IMR-90 (cell line): ENCODE results near the gene LRRC8E. TPM values are rescaled to one million over a fixed set of nuclear protein-coding genes. Genes with fewer than 3 reads are reported as not detected.

Experiments used
- ATAC-seq: fragments of 200-7000 bp; cut with Tn5 transposase; 2 replicates; pipeline ENCODE4 v1.9.1; 2020; ENCODE audit warnings: low read depth, mild to moderate bottlenecking, moderate library complexity
- BruUV-seq: library from RNA; stranded (reverse); fragments of 400-500 nt; replicated peaks from 2 replicates; lab custom pipeline; 2021; lab: Mats Ljungman, UMichigan
- CTCF ChIA-PET: fragments of 300-600 bp; formaldehyde crosslinking; extraction: SDS; loops from one replicate; lab custom pipeline; 2021; ENCODE audit warnings: antibody characterized with exemption; lab: Yijun Ruan, JAX
- POLR2A ChIA-PET: fragments of 300-600 bp; sonication (Branson Sonifier 250); formaldehyde crosslinking; loops from one replicate; lab custom pipeline; 2022; ENCODE audit warnings: antibody characterized with exemption; ENCODE audit not compliant: unreplicated experiment; lab: Charles Lee
- DNase-seq: peaks from one replicate; pipeline ENCODE4 v3.0.0; 2013
- H2AFZ ChIP-seq: replicated peaks from 2 replicates; pipeline ENCODE3; 2013; ENCODE audit warnings: low read length, mild to moderate bottlenecking; ENCODE audit not compliant: poor library complexity
- H2AK5ac ChIP-seq: 2 replicates; pipeline ENCODE4 v1.6.1; 2013; ENCODE audit warnings: low read depth, low read length, inconsistent platforms
- H2AK9ac ChIP-seq: replicated peaks from 2 replicates; pipeline ENCODE3; 2013; ENCODE audit warnings: mild to moderate bottlenecking, low read depth, low read length, moderate library complexity; ENCODE audit not compliant: poor library complexity
- H2BK120ac ChIP-seq: 2 replicates; pipeline ENCODE4 v1.6.1; 2013; ENCODE audit warnings: low read depth, low read length, inconsistent platforms
- H2BK15ac ChIP-seq: 3 replicates; pipeline ENCODE4 v1.6.1; 2013; ENCODE audit warnings: low read depth, low read length, inconsistent platforms
- H2BK20ac ChIP-seq: 2 replicates; pipeline ENCODE4 v1.6.1; 2013; ENCODE audit warnings: low read depth, mild to moderate bottlenecking, inconsistent platforms, low read length, moderate library complexity
- H2BK5ac ChIP-seq: 2 replicates; pipeline ENCODE4 v1.6.1; 2013; ENCODE audit warnings: mild to moderate bottlenecking, low read depth, low read length, inconsistent platforms; ENCODE audit not compliant: poor library complexity, severe bottlenecking
- H3K14ac ChIP-seq: replicated peaks from 2 replicates; pipeline ENCODE4 v1.6.1; 2013; ENCODE audit warnings: low read depth, low read length, inconsistent platforms
- H3K18ac ChIP-seq: 2 replicates; pipeline ENCODE4 v1.6.1; 2013; ENCODE audit warnings: low read depth, low read length, control low read depth
- H3K23ac ChIP-seq: 2 replicates; pipeline ENCODE4 v1.6.1; 2013; ENCODE audit warnings: low read depth, low read length, inconsistent platforms
- H3K27ac ChIP-seq: 2 replicates; pipeline ENCODE4 v1.5.1; 2013; ENCODE audit warnings: mild to moderate bottlenecking, control low read depth, low read length; ENCODE audit not compliant: insufficient read depth
- H3K27me3 ChIP-seq: 2 replicates; pipeline ENCODE4 v1.6.1; 2013; ENCODE audit warnings: low read length; ENCODE audit not compliant: control insufficient read depth, insufficient read depth
- H3K36me3 ChIP-seq: 2 replicates; pipeline ENCODE4 v1.6.1; 2013; ENCODE audit warnings: low read length, mixed read lengths; ENCODE audit not compliant: control insufficient read depth, insufficient read depth
- H3K4ac ChIP-seq: 2 replicates; pipeline ENCODE4 v1.6.1; 2013; ENCODE audit warnings: low read depth, low read length, inconsistent platforms
- H3K4me1 ChIP-seq: 2 replicates; pipeline ENCODE4 v1.6.1; 2013; ENCODE audit warnings: low read length, mixed read lengths; ENCODE audit not compliant: control insufficient read depth, insufficient read depth
- H3K4me2 ChIP-seq: 2 replicates; pipeline ENCODE4 v1.6.1; 2013; ENCODE audit warnings: low read depth, mild to moderate bottlenecking, control low read depth, low read length, moderate library complexity
- H3K4me3 ChIP-seq: 2 replicates; pipeline ENCODE4 v1.5.1; 2013; ENCODE audit warnings: low read depth, mild to moderate bottlenecking, control low read depth, low read length, moderate library complexity; ENCODE audit not compliant: insufficient read depth
- H3K56ac ChIP-seq: 2 replicates; pipeline ENCODE4 v1.6.1; 2013; ENCODE audit warnings: low read length, inconsistent platforms; ENCODE audit not compliant: insufficient read depth; ENCODE audit errors: extremely low read depth
- H3K79me1 ChIP-seq, 2 experiments: 2 replicates each; pipeline ENCODE4 v1.6.1; 2013; ENCODE audit warnings: low read length in 2 of 2, inconsistent platforms in 1 of 2, low read depth in 1 of 2
- H3K9ac ChIP-seq: 2 replicates; pipeline ENCODE4 v1.6.1; 2013; ENCODE audit warnings: low read depth, low read length, control low read depth
- H3K9me1 ChIP-seq: 2 replicates; pipeline ENCODE4 v1.6.1; 2013; ENCODE audit warnings: low read length, inconsistent platforms; ENCODE audit not compliant: insufficient read depth
- H3K9me3 ChIP-seq: 2 replicates; pipeline ENCODE4 v1.6.1; 2013; ENCODE audit warnings: low read length; ENCODE audit not compliant: control insufficient read depth, insufficient read depth
- H4K20me1 ChIP-seq: 2 replicates; pipeline ENCODE4 v1.6.1; 2013; ENCODE audit warnings: low read length, inconsistent platforms; ENCODE audit not compliant: insufficient read depth
- H4K5ac ChIP-seq: 2 replicates; pipeline ENCODE4 v1.6.1; 2013; ENCODE audit warnings: mild to moderate bottlenecking, low read depth, low read length, control low read depth
- H4K8ac ChIP-seq, 2 experiments: 2 replicates each; pipeline ENCODE4 v1.6.1; 2013; ENCODE audit warnings: low read depth in 2 of 2, low read length in 2 of 2, control low read depth in 1 of 2, inconsistent platforms in 1 of 2
- H4K91ac ChIP-seq: 2 replicates; pipeline ENCODE4 v1.6.1; 2013; ENCODE audit warnings: low read depth, low read length, inconsistent platforms; ENCODE audit not compliant: insufficient read depth
- CHD1 ChIP-seq: IDR thresholded peaks from 2 replicates; pipeline ENCODE4 v1.6.1; 2012; ENCODE audit warnings: low read depth, low read length, improper control_type of control experiment
- NFE2L2 ChIP-seq: fragments of 150-350 bp; IDR thresholded peaks from 2 replicates; pipeline ENCODE4 v1.6.1; 2016; ENCODE audit warnings: low read depth, mild to moderate bottlenecking, low read length
- WGBS, 2 experiments: methylation state at CpG; one replicate each; pipeline versions ENCODE4 v1.1.5 to v1.1.7; 2013; ENCODE audit warnings: missing lambda C conversion rate in 2 of 2; ENCODE audit not compliant: insufficient read length in 1 of 2; ENCODE audit errors: extremely low coverage in 2 of 2; 5-methylcytosine and 5-hydroxymethylcytosine counted together
- dilution Hi-C: fragments of 300-500 bp; cut with HindIII; formaldehyde crosslinking; loops from one replicate; pipeline ENCODE4 v1.14.3; 2018; ENCODE audit warnings: low sequenced_read_pairs; ENCODE audit not compliant: unreplicated experiment
- in situ Hi-C: fragments of 300-500 bp; cut with MboI; formaldehyde crosslinking; loops from 3 replicates; pipeline ENCODE4 v1.14.3; 2019; ENCODE audit warnings: low sequenced_read_pairs, inconsistent platforms, mixed read lengths
- intact Hi-C: fragments of 100-400 bp; cut with micrococcal nuclease; formaldehyde crosslinking; loops from 2 replicates; pipeline ENCODE4 v1.10.0; 2022
- polyA plus RNA-seq, 3 experiments: library from polyadenylated mRNA; depleted of rRNA; stranded (reverse); fragments of >200 nt; gene quantifications; 2 replicates each; pipeline ENCODE4 v1.2.3, GENCODE V29; 2012; ENCODE audit warnings: low replicate concordance in 1 of 3
- total RNA-seq: library from RNA; depleted of rRNA; stranded (reverse); fragments of >200 nt; gene quantifications from 2 replicates; pipeline ENCODE4 v1.2.3, GENCODE V29; 2012

The LRRC8E gene
- total and polyA plus RNA-seq, 2 of the 4 experiments (the other 2 are of a cell fraction) = 6.4 to 7.2 TPM

- no TSS peak for BruUV-seq
- H4K5ac ChIP-seq = no peak overlapping the region
- H2AK5ac ChIP-seq = peak overlapping the region; percentile 9; the same call in 1 of the 2 replicates
- H3K27me3 ChIP-seq = peaks cover 11% of the 10 kb centered on the region
- H4K8ac ChIP-seq = peak overlapping the region in 1 of 2 experiments; percentile 3; a peak in 1 of 4 replicates
- peaks cover 5% of the 10 kb centered on the region for H4K20me1 ChIP-seq
- peak overlapping the region; percentile 89 for H2AK9ac ChIP-seq
- no peak overlapping the region for H3K14ac ChIP-seq
- peak overlapping the region; percentile 70 for H3K4me2 ChIP-seq
- no peak overlapping the region; the same call in 1 of the 2 replicates for H3K27ac ChIP-seq
- H3K9me3 ChIP-seq = no peaks in the 10 kb centered on the region
- H3K79me1 ChIP-seq = peaks cover 0 to 12% of the 10 kb centered on the region in 2 experiments; a peak in 2 of 4 replicates
- intact Hi-C loops (no loop called here), in situ Hi-C loops (no loop called here), dilution Hi-C loops (no loop called here)
- H2BK5ac ChIP-seq = no peak overlapping the region
- H2BK120ac ChIP-seq = no peak overlapping the region
- H2BK15ac ChIP-seq = no peak overlapping the region
- peak overlapping the region; percentile 15; the same call in 1 of the 2 replicates for H3K9ac ChIP-seq
- TF ChIP-seq NFE2L2 (no peak), CHD1 (no peak)
- H3K56ac ChIP-seq = no peak overlapping the region
- 5% methylated on average over 44 of the region's 104 CpGs; no CpG with 5 or more reads in 1 of the 2 experiments for WGBS, 2 experiments
- peaks cover 13% of the 10 kb centered on the region for H3K36me3 ChIP-seq
- H3K9me1 ChIP-seq = peaks cover 6% of the 10 kb centered on the region
- 0 out of 2 replicates have a peak overlapping the region, but pooled peaks have one; percentile 29 for H3K4ac ChIP-seq
- H3K4me3 ChIP-seq = peak overlapping the region; percentile 44
- peaks cover 15% of the 10 kb centered on the region for H3K4me1 ChIP-seq
- POLR2A ChIA-PET = no interaction called here
- H3K23ac ChIP-seq = 0 out of 2 replicates have a peak overlapping the region, but pooled peaks have one; percentile 15
- H4K91ac ChIP-seq = no peak overlapping the region
- H2AFZ ChIP-seq = peak overlapping the region; percentile 90
- no peak overlapping the region for H2BK20ac ChIP-seq
- no peak overlapping the region; the same call in 1 of the 2 replicates for H3K18ac ChIP-seq
- no peak for ATAC-seq
- CTCF ChIA-PET = interaction anchor here (2.4 kb wide), 1 partner anchor 13 kb away, joined by 10 read pairs; no protein-coding TSS in a partner anchor
- no peak for DNase-seq
Measured at GRCh38 chr19:7916103-7916954, 28.0 kb downstream of the LRRC8E start.
